Esophagus muscularis mucosa (tissue), 4 donors: ENCODE measurements around the gene SH3BP5L. TPM values are rescaled to one million over a fixed set of nuclear protein-coding genes. Genes with fewer than 3 reads are reported as not detected.

Experiments
- DNase-seq: peaks from one replicate; pipeline ENCODE4 v3.0.0-alpha.2; 2017; ENCODE audit errors: extremely low spot score
- H3K27ac ChIP-seq, 4 donors: fragments of 200-600 bp; sonication (generic); replicated peaks in 1 of 4; 1 replicate in 3 of 4; 2 replicates in 1 of 4; pipeline ENCODE4 v1.5.1; 2016 to 2019; ENCODE audit warnings: mild to moderate bottlenecking in 1 of 4
- H3K27me3 ChIP-seq, 4 donors: fragments of 200-600 bp; sonication (generic); one replicate each; pipeline versions ENCODE4 v1.5.1 to v1.6.0; 2016 to 2019
- H3K36me3 ChIP-seq, 4 donors: fragments of 200-600 bp; sonication (generic); one replicate each; pipeline ENCODE4 v1.5.1; 2016 to 2019
- H3K4me1 ChIP-seq, 4 donors: fragments of 200-600 bp; sonication (generic); one replicate each; pipeline ENCODE4 v1.5.1; 2016 to 2019
- H3K4me3 ChIP-seq, 4 donors: fragments of 200-600 bp; sonication (generic); 1 replicate in 2 of 4; 2 replicates in 2 of 4; pipeline ENCODE4 v1.5.1; 2016 to 2019; ENCODE audit warnings: mild to moderate bottlenecking in 4 of 4, moderate library complexity in 1 of 4
- H3K9me3 ChIP-seq, 4 donors: fragments of 200-600 bp; sonication (generic); 1 replicate in 3 of 4; 2 replicates in 1 of 4; pipeline ENCODE4 v1.5.1; 2016 to 2019
- CTCF ChIP-seq, 3 experiments: fragments of 200-600 bp in 2 of 3; fragments of 450-650 bp in 1 of 3; sonication (generic) in 2 of 3; IDR thresholded peaks; one replicate each; pipeline ENCODE4 v1.5.1; 2017 to 2019; ENCODE audit warnings: antibody characterized with exemption in 3 of 3, mild to moderate bottlenecking in 2 of 3, moderate library complexity in 1 of 3
- EP300 ChIP-seq: sonication (generic); formaldehyde crosslinking; IDR thresholded peaks from one replicate; pipeline ENCODE4 v1.6.1; 2017; ENCODE audit warnings: antibody characterized with exemption
- POLR2A ChIP-seq: fragments of 450-650 bp; IDR thresholded peaks from one replicate; pipeline ENCODE4 v1.6.1; 2017; ENCODE audit warnings: antibody characterized with exemption, moderate library complexity, mild to moderate bottlenecking, low read depth
- POLR2AphosphoS5 ChIP-seq, 2 donors: sonication (generic); formaldehyde crosslinking; IDR thresholded peaks; one replicate each; pipeline ENCODE4 v1.6.1; 2017; ENCODE audit warnings: antibody characterized with exemption in 2 of 2
- WGBS: methylation state at CpG from one replicate; pipeline ENCODE4 v1.1.5; 2018; 5-methylcytosine and 5-hydroxymethylcytosine counted together
- intact Hi-C: fragments of 100-400 bp; cut with DNase I; formaldehyde crosslinking; loops from one replicate; pipeline ENCODE4 v1.15.1; 2023
- total RNA-seq, 4 donors: library from RNA; depleted of rRNA; stranded (reverse); fragments of >200 nt; gene quantifications; one replicate each; pipeline versions ENCODE4 v1.1.0 to v1.2.1, GENCODE V29; 2016

The SH3BP5L gene
- total RNA-seq, 4 donors from 2014 or later, result 19.9 to 36.2 (median 28.3) TPM

- no peak for DNase-seq
- Histone ChIP-seq H3K27ac (no peak overlapping the region), H3K27me3 (peaks cover 0 to 10% (median 0%) of the 10 kb centered on the region in 4 donors), H3K36me3 (no peaks in the 10 kb centered on the region), H3K4me1 (no peaks in the 10 kb centered on the region), H3K9me3 (peaks cover 0 to 16% (median 0%) of the 10 kb centered on the region in 4 donors), H3K4me3 (no peak overlapping the region)
- intact Hi-C loops, result no loop called here
- TF ChIP-seq POLR2AphosphoS5 (IDR thresholded peaks at IDR 0.05), result no peak
- no peak for TF ChIP-seq CTCF (IDR thresholded peaks at IDR 0.05)
- no peak for TF ChIP-seq POLR2A
- WGBS, result 85% methylated on average over 15 of the region's 16 CpGs
These were observed 43.1 kb downstream of the SH3BP5L start for GRCh38 chr1:248782416-248783141.

- Histone ChIP-seq H3K27me3 (peaks cover 0 to 10% (median 0%) of the 10 kb centered on the region in 4 donors), H3K4me1 (no peaks in the 10 kb centered on the region), H3K4me3 (no peak overlapping the region), H3K9me3 (peaks cover 0 to 31% (median 7%) of the 10 kb centered on the region in 4 donors), H3K36me3 (no peaks in the 10 kb centered on the region), H3K27ac (no peak overlapping the region)
- WGBS, result 78% methylated on average over 2 of the region's 2 CpGs
- DNase-seq, result no peak
- TF ChIP-seq CTCF (IDR thresholded peaks at IDR 0.05), result no peak
- no peak for TF ChIP-seq EP300
- no peak for TF ChIP-seq POLR2A
- no peak for TF ChIP-seq POLR2AphosphoS5 (IDR thresholded peaks at IDR 0.05)
- intact Hi-C loops, result no loop called here
These were observed 46.4 kb downstream of the SH3BP5L start for GRCh38 chr1:248779350-248779749.

- no peaks in the 10 kb centered on the region for H3K4me1 ChIP-seq
- no peak overlapping the region for H3K27ac ChIP-seq
- no peaks in the 10 kb centered on the region for H3K36me3 ChIP-seq
- no peak for TF ChIP-seq CTCF (IDR thresholded peaks at IDR 0.05)
- TF ChIP-seq POLR2AphosphoS5 (IDR thresholded peaks at IDR 0.05), result no peak
- no peak for TF ChIP-seq EP300
- TF ChIP-seq POLR2A, result no peak
- peaks cover 0 to 31% (median 7%) of the 10 kb centered on the region in 4 donors for H3K9me3 ChIP-seq
- DNase-seq, result no peak
- intact Hi-C loops, result no loop called here
- peaks cover 0 to 10% (median 0%) of the 10 kb centered on the region in 4 donors for H3K27me3 ChIP-seq
- H3K4me3 ChIP-seq, result no peak overlapping the region
- WGBS, result 88% methylated on average over 2 of the region's 2 CpGs
These were observed 46.8 kb downstream of the SH3BP5L start for GRCh38 chr1:248778906-248779305.

GRCh38 chr1:248776991-248777390, 48.7 kb downstream of the SH3BP5L start:
- no peak overlapping the region for H3K4me3 ChIP-seq
- H3K27ac ChIP-seq, result no peak overlapping the region
- no peaks in the 10 kb centered on the region for H3K27me3 ChIP-seq
- no peaks in the 10 kb centered on the region for H3K36me3 ChIP-seq
- H3K4me1 ChIP-seq, result no peaks in the 10 kb centered on the region
- DNase-seq, result no peak
- intact Hi-C loops, result no loop called here
- TF ChIP-seq EP300 (no peak), POLR2AphosphoS5 (IDR thresholded peaks at IDR 0.05) (no peak), POLR2A (no peak), CTCF (IDR thresholded peaks at IDR 0.05) (no peak)
- peaks cover 0 to 31% (median 7%) of the 10 kb centered on the region in 4 donors for H3K9me3 ChIP-seq

GRCh38 chr1:248775441-248775840, 50.3 kb downstream of the SH3BP5L start:
- intact Hi-C loops, result no loop called here
- WGBS, result 75% methylated on average over 4 of the region's 4 CpGs

More at GRCh38 chr1:248775441-248775840, 50.3 kb downstream of the SH3BP5L start:
- Histone ChIP-seq H3K9me3 (peaks cover 0 to 21% (median 7%) of the 10 kb centered on the region in 4 donors), H3K4me3 (no peak overlapping the region), H3K27ac (no peak overlapping the region), H3K27me3 (no peaks in the 10 kb centered on the region), H3K36me3 (no peaks in the 10 kb centered on the region), H3K4me1 (no peaks in the 10 kb centered on the region)
- no peak for DNase-seq
- TF ChIP-seq EP300 (no peak), CTCF (IDR thresholded peaks at IDR 0.05) (no peak), POLR2AphosphoS5 (IDR thresholded peaks at IDR 0.05) (no peak), POLR2A (no peak)
